KMS-11 (cell line): ENCODE measurements around the gene GNRHR.
"Not testable (repeated sequence)": the region's sequence is repeated elsewhere in the genome, so short reads cannot be mapped to it uniquely, and the experiment has no call there.

ENCODE experiments used
- H2AFZ ChIP-seq: fragments of 200-600 bp; sonication (generic); 2 replicates; pipeline ENCODE4 v1.6.1; 2016; ENCODE audit warnings: antibody characterized with exemption, mixed run types, low read depth
- H3K27ac ChIP-seq: fragments of 200-600 bp; sonication (generic); 2 replicates; pipeline ENCODE4 v1.6.1; 2016; ENCODE audit warnings: mild to moderate bottlenecking, mixed run types
- H3K27me3 ChIP-seq: fragments of 200-600 bp; sonication (generic); 2 replicates; pipeline ENCODE4 v1.6.1; 2017; ENCODE audit warnings: mild to moderate bottlenecking, low read depth, mixed run types, moderate library complexity; ENCODE audit not compliant: insufficient read depth
- H3K36me3 ChIP-seq: fragments of 200-600 bp; sonication (generic); 2 replicates; pipeline ENCODE4 v1.6.1; 2017; ENCODE audit warnings: mild to moderate bottlenecking, mixed run types; ENCODE audit not compliant: insufficient read depth
- H3K4me1 ChIP-seq: fragments of 200-600 bp; sonication (generic); 2 replicates; pipeline ENCODE4 v1.6.1; 2016; ENCODE audit warnings: mild to moderate bottlenecking, low read depth, mixed run types; ENCODE audit not compliant: poor library complexity, severe bottlenecking
- H3K4me2 ChIP-seq: fragments of 200-600 bp; sonication (generic); 2 replicates; pipeline ENCODE4 v1.7.0; 2016; ENCODE audit warnings: mild to moderate bottlenecking, mixed run types
- H3K4me3 ChIP-seq: fragments of 200-600 bp; sonication (generic); IDR thresholded peaks from 2 replicates; pipeline ENCODE4 v1.6.1; 2017; ENCODE audit warnings: low read depth, low read length, mixed read lengths; ENCODE audit not compliant: insufficient read depth
- H3K79me2 ChIP-seq: fragments of 200-600 bp; sonication (generic); 2 replicates; pipeline ENCODE4 v1.6.1; 2016; ENCODE audit warnings: low read depth, mixed run types; ENCODE audit not compliant: insufficient read depth
- H3K9ac ChIP-seq: fragments of 200-600 bp; sonication (generic); 2 replicates; pipeline ENCODE4 v1.6.1; 2016; ENCODE audit warnings: mild to moderate bottlenecking, mixed run types
- H4K20me1 ChIP-seq: fragments of 200-600 bp; sonication (generic); 2 replicates; pipeline ENCODE4 v1.6.1; 2016; ENCODE audit warnings: mild to moderate bottlenecking, mixed run types; ENCODE audit not compliant: insufficient read depth
- TF ChIP-seq, protein P1 (sequence below): fragments of 200-600 bp; sonication (generic); conservative IDR thresholded peaks from 2 replicates; pipeline ENCODE4 v1.6.1; 2017; ENCODE audit warnings: low read depth, mild to moderate bottlenecking, antibody characterized with exemption, low read length, moderate library complexity, mixed read lengths

GNRHR gene

GRCh38 chr4:67714248-67714583 lies 40.0 kb downstream of the GNRHR start:
- Histone ChIP-seq H3K4me2 (peak overlapping the region; percentile 27; the same call in 1 of the 2 replicates), H3K4me1 (peaks cover 17% of the 10 kb centered on the region), H3K4me3 (no peak overlapping the region), H2AFZ (no peak overlapping the region), H4K20me1 (no peaks in the 10 kb centered on the region), H3K36me3 (no peaks in the 10 kb centered on the region), H3K79me2 (0 out of 2 replicates have a peak, but pooled peaks cover 3% of the 10 kb centered on the region), H3K27ac (no peak overlapping the region), H3K9ac (no peak overlapping the region), H3K27me3 (no peaks in the 10 kb centered on the region)
- TF ChIP-seq, protein P1, sequence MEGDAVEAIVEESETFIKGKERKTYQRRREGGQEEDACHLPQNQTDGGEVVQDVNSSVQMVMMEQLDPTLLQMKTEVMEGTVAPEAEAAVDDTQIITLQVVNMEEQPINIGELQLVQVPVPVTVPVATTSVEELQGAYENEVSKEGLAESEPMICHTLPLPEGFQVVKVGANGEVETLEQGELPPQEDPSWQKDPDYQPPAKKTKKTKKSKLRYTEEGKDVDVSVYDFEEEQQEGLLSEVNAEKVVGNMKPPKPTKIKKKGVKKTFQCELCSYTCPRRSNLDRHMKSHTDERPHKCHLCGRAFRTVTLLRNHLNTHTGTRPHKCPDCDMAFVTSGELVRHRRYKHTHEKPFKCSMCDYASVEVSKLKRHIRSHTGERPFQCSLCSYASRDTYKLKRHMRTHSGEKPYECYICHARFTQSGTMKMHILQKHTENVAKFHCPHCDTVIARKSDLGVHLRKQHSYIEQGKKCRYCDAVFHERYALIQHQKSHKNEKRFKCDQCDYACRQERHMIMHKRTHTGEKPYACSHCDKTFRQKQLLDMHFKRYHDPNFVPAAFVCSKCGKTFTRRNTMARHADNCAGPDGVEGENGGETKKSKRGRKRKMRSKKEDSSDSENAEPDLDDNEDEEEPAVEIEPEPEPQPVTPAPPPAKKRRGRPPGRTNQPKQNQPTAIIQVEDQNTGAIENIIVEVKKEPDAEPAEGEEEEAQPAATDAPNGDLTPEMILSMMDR, result no peak

DNA sequence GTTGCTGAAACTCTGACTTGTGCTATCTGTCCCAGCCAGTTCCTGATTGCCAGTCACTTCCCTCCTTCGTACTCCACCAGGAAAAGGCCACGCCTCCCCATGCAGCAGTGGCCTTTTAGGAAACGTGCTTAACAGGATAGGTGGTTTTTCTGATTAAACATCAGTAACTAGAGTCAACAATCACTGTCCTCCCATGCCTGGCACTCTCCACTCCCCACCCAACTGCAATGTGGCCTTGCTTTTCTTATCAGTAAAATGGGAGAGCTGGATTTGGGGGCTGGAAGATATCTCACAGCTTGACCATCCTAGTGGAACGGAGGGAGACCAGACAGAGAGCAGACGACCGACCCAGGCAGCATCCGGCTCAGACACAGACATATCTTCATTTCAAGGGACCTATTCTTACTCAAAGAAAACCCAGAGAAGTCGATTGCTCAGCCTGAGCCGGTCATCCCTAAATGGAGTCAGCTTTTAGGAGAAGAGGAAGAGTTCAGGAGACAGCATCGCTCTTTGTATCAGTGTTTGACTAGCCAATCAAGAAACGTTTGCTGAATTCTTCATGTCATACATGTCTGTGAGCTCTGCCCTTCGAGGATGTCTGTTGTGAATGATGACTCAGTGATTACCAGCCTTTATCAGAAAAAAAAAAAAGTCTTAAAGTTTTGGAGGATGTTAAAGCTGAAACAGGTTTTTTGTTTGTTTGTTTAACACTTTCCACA lies 40.5 kb downstream of the GNRHR start:
- Histone ChIP-seq H3K27me3 (no peaks in the 10 kb centered on the region), H3K36me3 (no peaks in the 10 kb centered on the region), H2AFZ (no peak overlapping the region), H3K27ac (no peak overlapping the region), H4K20me1 (no peaks in the 10 kb centered on the region), H3K4me2 (peak overlapping the region; percentile 27; the same call in 1 of the 2 replicates), H3K4me3 (no peak overlapping the region), H3K4me1 (peaks cover 17% of the 10 kb centered on the region), H3K79me2 (0 out of 2 replicates have a peak, but pooled peaks cover 8% of the 10 kb centered on the region), H3K9ac (no peak overlapping the region)
- TF ChIP-seq, protein P1, result no peak

DNA sequence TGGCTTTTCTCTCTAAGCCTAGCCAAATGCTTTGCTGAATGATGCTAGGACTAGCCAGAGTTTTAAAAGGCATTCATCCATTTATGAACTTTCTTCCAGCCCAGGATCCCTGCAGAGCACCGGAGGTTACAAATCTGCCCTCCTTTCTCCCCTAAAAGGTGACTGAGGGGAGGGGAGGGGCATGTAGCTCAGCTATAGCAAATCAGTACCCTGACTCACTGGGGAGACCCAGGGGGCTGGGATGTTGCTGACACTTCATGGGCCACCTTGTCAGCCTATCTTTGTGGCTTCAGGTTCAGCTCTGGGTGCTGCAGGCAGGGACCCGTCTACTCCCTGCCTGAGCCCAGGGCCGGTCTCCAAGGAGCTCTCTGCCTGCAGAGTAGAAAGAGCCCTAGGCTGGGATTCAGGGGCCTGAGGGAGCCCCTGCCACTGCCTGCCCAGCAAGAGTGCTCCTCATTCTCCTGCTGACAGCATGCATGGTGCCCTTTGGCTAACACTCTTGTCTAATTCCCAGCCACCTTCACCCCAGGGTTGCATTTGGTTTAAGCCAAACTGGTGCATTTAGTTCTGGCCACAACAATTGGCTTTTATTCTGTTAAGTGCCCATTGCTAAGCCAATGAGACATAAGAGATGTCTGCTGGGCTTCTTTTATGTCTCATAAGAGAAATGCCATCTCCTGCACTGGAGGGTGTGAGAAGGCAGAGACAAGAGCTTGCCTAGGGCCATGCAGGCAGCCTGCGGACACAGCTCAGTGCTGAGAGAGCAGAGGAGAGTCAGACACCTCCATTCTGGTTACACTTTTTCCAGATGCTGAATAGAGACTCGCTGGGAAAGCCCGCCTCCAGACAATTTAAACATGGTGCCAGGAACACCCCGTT lies 41.3 kb downstream of the GNRHR start:
- Histone ChIP-seq H3K4me2 (no peak overlapping the region), H2AFZ (no peak overlapping the region), H3K4me1 (peaks cover 17% of the 10 kb centered on the region), H4K20me1 (no peaks in the 10 kb centered on the region), H3K4me3 (no peak overlapping the region), H3K27ac (no peak overlapping the region), H3K27me3 (no peaks in the 10 kb centered on the region), H3K9ac (no peak overlapping the region), H3K79me2 (0 out of 2 replicates have a peak, but pooled peaks cover 8% of the 10 kb centered on the region), H3K36me3 (no peaks in the 10 kb centered on the region)
- TF ChIP-seq, protein P1, result no peak

- Histone ChIP-seq H3K36me3 (no peaks in the 10 kb centered on the region), H2AFZ (no peak overlapping the region), H3K4me2 (no peak overlapping the region), H3K27me3 (no peaks in the 10 kb centered on the region), H3K4me1 (peaks cover 17% of the 10 kb centered on the region), H3K79me2 (0 out of 2 replicates have a peak, but pooled peaks cover 8% of the 10 kb centered on the region), H3K9ac (no peak overlapping the region), H4K20me1 (no peaks in the 10 kb centered on the region), H3K4me3 (no peak overlapping the region), H3K27ac (no peak overlapping the region)
- TF ChIP-seq, protein P1, result no peak
Measured at GRCh38 chr4:67712000-67712625, 42.1 kb downstream of the GNRHR start.

DNA sequence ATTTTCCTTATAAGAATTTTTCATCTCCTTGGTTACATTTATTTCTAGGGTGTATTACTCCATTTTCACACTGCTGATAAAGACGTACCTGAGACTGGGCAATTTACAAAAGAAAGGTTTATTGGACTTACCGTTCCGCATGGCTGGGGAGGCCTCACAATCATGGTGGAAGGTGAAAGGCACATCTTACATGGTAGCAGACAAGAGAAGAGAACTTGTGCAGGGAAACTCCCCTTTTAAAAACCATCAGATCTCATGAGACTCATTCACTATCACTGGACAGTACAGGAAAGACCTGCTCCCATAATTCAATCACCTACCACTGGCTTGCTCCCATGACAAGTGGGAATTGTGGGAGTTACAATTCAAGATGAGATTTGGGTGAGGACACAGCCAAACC lies 47.5 kb downstream of the GNRHR start:
- H4K20me1 ChIP-seq, H3K36me3 ChIP-seq, H2AFZ ChIP-seq, H3K27me3 ChIP-seq, H3K4me2 ChIP-seq, H3K4me3 ChIP-seq, H3K9ac ChIP-seq, H3K27ac ChIP-seq: not testable (repeated sequence)
- peaks cover 11% of the 10 kb centered on the region for H3K4me1 ChIP-seq
- H3K79me2 ChIP-seq, result peaks cover 14% of the 10 kb centered on the region; the same call in 1 of the 2 replicates
